Measurements from ENCODE around the gene RSPH10B.
A peak's percentile ranks its signal among the peaks of the same experiment; 100 is the strongest.
"Not testable (repeated sequence)": the region's sequence is repeated elsewhere in the genome, so short reads cannot be mapped to it uniquely, and the experiment has no call there.

RSPH10B gene

DNA sequence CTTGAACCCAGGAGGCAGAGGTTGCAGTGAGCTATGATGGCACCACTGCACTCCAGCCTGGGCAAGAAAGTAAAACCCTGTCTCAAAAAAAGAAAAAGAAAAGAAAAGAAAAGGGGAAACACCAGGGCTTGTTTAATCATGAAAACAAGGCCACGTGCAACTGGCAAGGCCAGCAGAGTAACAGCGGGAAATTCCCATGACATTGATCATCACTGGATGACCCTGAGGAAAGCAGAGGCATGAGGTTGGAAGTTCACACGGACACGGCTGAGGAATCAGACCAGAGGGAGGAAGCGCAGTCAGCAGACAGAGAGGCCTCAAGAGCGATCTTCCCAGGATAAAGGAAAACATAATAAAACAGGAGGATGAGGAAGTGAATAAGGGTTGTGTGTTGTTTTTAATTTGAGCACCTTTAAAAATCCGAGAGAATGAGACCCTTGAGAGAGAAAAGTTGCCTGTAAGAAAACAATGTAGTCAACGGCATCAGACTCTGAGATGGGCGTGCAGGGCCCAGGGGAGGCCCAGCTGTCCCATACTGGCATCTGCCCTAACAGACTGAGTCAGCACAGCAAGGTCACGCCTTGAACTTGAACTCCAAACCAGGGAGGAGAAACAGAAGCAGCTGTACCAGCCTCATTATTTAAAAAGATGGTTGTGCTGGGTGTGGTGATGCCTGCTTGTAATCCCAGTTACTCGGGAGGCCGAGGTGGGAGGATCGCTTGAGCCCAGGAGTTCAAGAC is 38.4 kb downstream of the RSPH10B start:
- in situ Hi-C loops (cut with HindIII; ENCODE audit: low pct_ligation_motif_present, low sequenced_read_pairs): not testable (repeated sequence)
- DNase-seq: peak; percentile 90

GRCh38 chr7:5931250-5931649 is 39.2 kb downstream of the RSPH10B start:
- in situ Hi-C loops (cut with HindIII; ENCODE audit: low pct_ligation_motif_present, low sequenced_read_pairs); H3K27me3 ChIP-seq (replicated peaks); H3K4me3 ChIP-seq (ENCODE audit: low read depth, low read length); H3K36me3 ChIP-seq (replicated peaks); DNase-seq: not testable (repeated sequence)
- peak overlapping the region; percentile 19 for H3K27ac ChIP-seq

More for the DNA sequence above, 38.4 kb downstream of the RSPH10B start:
- not testable (repeated sequence) for H3K27me3 ChIP-seq (replicated peaks); H3K36me3 ChIP-seq (replicated peaks); H3K4me3 ChIP-seq (ENCODE audit: low read depth, low read length)
- peak overlapping the region; percentile 33 for H3K27ac ChIP-seq

DNA sequence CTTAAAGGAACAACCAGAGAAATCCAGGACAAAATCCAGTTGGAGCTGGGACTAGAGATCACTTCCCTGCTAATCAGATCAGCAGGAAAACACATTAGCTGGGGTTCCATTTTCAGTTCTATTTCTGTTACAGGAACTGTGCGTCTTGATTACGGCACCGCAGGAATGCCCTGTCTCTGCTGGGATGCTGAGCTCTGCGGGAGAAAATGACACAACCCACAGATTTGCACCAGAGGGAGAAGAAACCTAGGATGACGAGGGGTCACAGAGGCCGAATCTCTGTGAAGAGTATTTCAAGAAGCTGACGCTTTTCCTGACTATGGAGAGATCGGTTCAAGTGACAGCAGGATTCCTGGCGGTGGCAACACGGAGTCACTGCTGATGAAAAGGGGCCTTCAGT is 40.2 kb downstream of the RSPH10B start:
- H3K36me3 ChIP-seq (replicated peaks); H3K27me3 ChIP-seq (replicated peaks); H3K4me3 ChIP-seq (ENCODE audit: low read depth, low read length); in situ Hi-C loops (cut with HindIII; ENCODE audit: low pct_ligation_motif_present, low sequenced_read_pairs); DNase-seq; H3K27ac ChIP-seq: not testable (repeated sequence)

GRCh38 chr7:5926263-5926870 is 44.1 kb downstream of the RSPH10B start:
- H3K27ac ChIP-seq; in situ Hi-C loops (cut with HindIII; ENCODE audit: low pct_ligation_motif_present, low sequenced_read_pairs); H3K36me3 ChIP-seq (replicated peaks); DNase-seq; H3K4me3 ChIP-seq (ENCODE audit: low read depth, low read length); H3K27me3 ChIP-seq (replicated peaks): not testable (repeated sequence)

- H3K27ac ChIP-seq; H3K4me3 ChIP-seq (ENCODE audit: low read depth, low read length); H3K27me3 ChIP-seq (replicated peaks); DNase-seq; H3K36me3 ChIP-seq (replicated peaks); in situ Hi-C loops (cut with HindIII; ENCODE audit: low pct_ligation_motif_present, low sequenced_read_pairs): not testable (repeated sequence)
Observed at GRCh38 chr7:5924630-5925029, 45.9 kb downstream of the RSPH10B start.

GRCh38 chr7:5924180-5924579 is 46.3 kb downstream of the RSPH10B start:
- H3K27me3 ChIP-seq (replicated peaks); H3K36me3 ChIP-seq (replicated peaks); DNase-seq; in situ Hi-C loops (cut with HindIII; ENCODE audit: low pct_ligation_motif_present, low sequenced_read_pairs); H3K4me3 ChIP-seq (ENCODE audit: low read depth, low read length); H3K27ac ChIP-seq: not testable (repeated sequence)

DNA sequence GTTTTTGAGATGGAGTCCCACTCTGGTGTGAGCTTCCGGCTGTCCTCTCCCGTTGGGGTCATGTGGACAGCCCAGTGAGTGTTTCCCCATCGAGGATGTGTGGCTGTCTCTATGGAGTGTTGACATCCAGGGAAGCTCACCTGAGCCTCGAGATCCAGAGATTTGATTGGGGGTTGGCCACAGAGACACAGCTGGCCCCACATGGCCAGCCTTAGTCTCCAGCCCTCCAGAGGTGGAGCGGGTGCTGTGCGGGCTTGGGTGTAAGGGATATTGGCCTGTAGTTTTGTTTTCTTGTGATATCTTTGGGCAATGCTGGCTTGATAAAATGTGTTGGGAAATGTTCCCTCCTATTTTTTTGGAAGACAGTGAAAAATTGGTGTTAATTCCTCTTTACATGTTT is 54.0 kb downstream of the RSPH10B start:
- in situ Hi-C loops (cut with HindIII; ENCODE audit: low pct_ligation_motif_present, low sequenced_read_pairs); H3K27me3 ChIP-seq (replicated peaks); H3K27ac ChIP-seq; DNase-seq; H3K4me3 ChIP-seq (ENCODE audit: low read depth, low read length); H3K36me3 ChIP-seq (replicated peaks): not testable (repeated sequence)

- H3K36me3 ChIP-seq (replicated peaks); DNase-seq; H3K27me3 ChIP-seq (replicated peaks); H3K27ac ChIP-seq; in situ Hi-C loops (cut with HindIII; ENCODE audit: low pct_ligation_motif_present, low sequenced_read_pairs); H3K4me3 ChIP-seq (ENCODE audit: low read depth, low read length): not testable (repeated sequence)
Observed at GRCh38 chr7:5908835-5909234, 61.7 kb downstream of the RSPH10B start.

GRCh38 chr7:5904726-5905125 is 65.8 kb downstream of the RSPH10B start:
- H3K27me3 ChIP-seq (replicated peaks); DNase-seq; H3K4me3 ChIP-seq (ENCODE audit: low read depth, low read length); H3K36me3 ChIP-seq (replicated peaks); H3K27ac ChIP-seq; in situ Hi-C loops (cut with HindIII; ENCODE audit: low pct_ligation_motif_present, low sequenced_read_pairs): not testable (repeated sequence)

DNA sequence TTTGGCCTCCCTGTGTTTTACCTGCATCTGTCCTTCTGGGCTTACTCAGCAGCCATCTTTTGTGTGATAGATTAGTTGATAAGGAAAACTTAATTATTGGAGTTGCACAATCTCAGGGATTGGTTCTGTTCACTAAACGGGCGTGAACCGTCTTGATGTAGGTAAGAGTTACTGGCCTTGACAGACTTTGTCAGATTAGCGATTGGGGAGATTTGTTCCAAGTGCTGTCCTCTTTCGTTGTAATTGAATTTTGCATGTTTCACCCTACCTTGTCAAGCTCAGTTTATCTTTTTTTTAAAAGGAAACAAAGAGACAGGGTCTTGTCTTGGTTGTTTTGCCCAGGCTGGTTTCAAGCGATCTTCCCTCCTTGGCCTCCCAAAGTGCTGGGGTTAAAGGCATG is 67.5 kb downstream of the RSPH10B start:
- H3K27ac ChIP-seq; DNase-seq; in situ Hi-C loops (cut with HindIII; ENCODE audit: low pct_ligation_motif_present, low sequenced_read_pairs); H3K4me3 ChIP-seq (ENCODE audit: low read depth, low read length); H3K36me3 ChIP-seq (replicated peaks); H3K27me3 ChIP-seq (replicated peaks): not testable (repeated sequence)

- peak; percentile 36 for DNase-seq
- H3K4me3 ChIP-seq (ENCODE audit: low read depth, low read length): peak within 1 kb of the TSS; percentile 46
- H3K36me3 ChIP-seq (replicated peaks); H3K27ac ChIP-seq; H3K27me3 ChIP-seq (replicated peaks); in situ Hi-C loops (cut with HindIII; ENCODE audit: low pct_ligation_motif_present, low sequenced_read_pairs): not testable (repeated sequence)
- peak; percentile 37 for TF ChIP-seq CTCF (IDR thresholded peaks at IDR 0.05; ENCODE audit: low read depth, low read length, missing control alignments)
Observed at GRCh38 chr7:5898480-5899224, 71.8 kb downstream of the RSPH10B start, which contains the start of gene CCZ1. Gene CCZ1, plus strand, starts transcription at chr7:5898733. Its CDS starts 67 bp downstream, at chr7:5898800.

DNA sequence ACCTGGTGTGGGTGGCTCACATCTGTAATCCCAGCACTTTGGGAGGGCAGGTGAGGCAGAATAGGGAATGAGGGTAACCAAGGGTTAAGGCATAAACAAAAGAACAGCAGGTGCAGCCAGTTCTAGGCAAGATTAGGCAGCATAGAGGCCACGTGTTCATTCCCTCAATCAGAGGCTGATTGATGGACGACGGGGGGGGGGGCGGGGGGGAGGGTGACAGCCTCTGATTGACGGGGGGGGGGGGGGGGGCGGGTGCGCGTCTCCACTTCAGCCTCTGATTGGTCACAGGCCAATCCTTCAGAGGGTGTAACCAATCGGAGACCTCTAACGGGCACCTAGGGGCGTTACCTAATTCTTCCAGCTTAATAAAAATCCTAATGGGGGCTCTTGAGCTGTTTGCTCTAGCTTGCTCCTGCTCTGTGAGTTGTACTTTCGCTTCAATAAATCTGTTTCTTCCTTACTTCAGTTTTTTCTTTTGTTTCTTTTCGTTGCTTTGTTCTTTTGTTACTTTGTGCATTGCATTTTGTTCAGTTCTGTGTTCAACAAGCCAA is 73.0 kb downstream of the RSPH10B start:
- H3K27ac ChIP-seq; in situ Hi-C loops (cut with HindIII; ENCODE audit: low pct_ligation_motif_present, low sequenced_read_pairs); H3K4me3 ChIP-seq (ENCODE audit: low read depth, low read length); H3K36me3 ChIP-seq (replicated peaks); DNase-seq; H3K27me3 ChIP-seq (replicated peaks): not testable (repeated sequence)

Data from brain microvascular endothelial cell (primary cell).